Adipocyte (in vitro differentiated cells): Measurements from ENCODE around the gene URB1.
A peak's percentile ranks its signal among the peaks of the same experiment; 100 is the strongest.
"Not testable (repeated sequence)": the region's sequence is repeated elsewhere in the genome, so short reads cannot be mapped to it uniquely, and the experiment has no call there.

ENCODE experiments used
- DNase-seq: peaks from one replicate; pipeline ENCODE4 v3.0.0-alpha.2; 2015; ENCODE audit warnings: low read depth
- H3K27me3 ChIP-seq: replicated peaks from 2 replicates; pipeline ENCODE4 v1.7.0; 2013; ENCODE audit warnings: mild to moderate bottlenecking, low read length, moderate library complexity; ENCODE audit not compliant: control insufficient read depth, insufficient read depth
- H3K36me3 ChIP-seq: 2 replicates; pipeline ENCODE4 v1.7.0; 2013; ENCODE audit warnings: low read length, mild to moderate bottlenecking, moderate library complexity; ENCODE audit not compliant: control insufficient read depth, insufficient read depth, severe bottlenecking
- H3K4me1 ChIP-seq: 2 replicates; pipeline ENCODE4 v1.7.0; 2013; ENCODE audit warnings: mild to moderate bottlenecking, low read length, moderate library complexity; ENCODE audit not compliant: control insufficient read depth, insufficient read depth
- H3K4me3 ChIP-seq: 2 replicates; pipeline ENCODE4 v1.7.0; 2013; ENCODE audit warnings: mild to moderate bottlenecking, low read length, moderate library complexity
- H3K9ac ChIP-seq: 2 replicates; pipeline ENCODE4 v1.7.0; 2013; ENCODE audit warnings: mild to moderate bottlenecking, low read length, moderate library complexity
- H3K9me3 ChIP-seq: 2 replicates; pipeline ENCODE4 v1.7.0; 2013; ENCODE audit warnings: mild to moderate bottlenecking, low read length, moderate library complexity; ENCODE audit not compliant: control insufficient read depth

Gene URB1

GRCh38 chr21:32314806-32315205 lies 78.0 kb downstream of the URB1 start:
- Histone ChIP-seq H3K27me3 (no peaks in the 10 kb centered on the region), H3K36me3 (peaks cover 92% of the 10 kb centered on the region), H3K4me3 (no peak overlapping the region), H3K4me1 (peaks cover 12% of the 10 kb centered on the region), H3K9ac (no peak overlapping the region), H3K9me3 (no peaks in the 10 kb centered on the region)
- no peak for DNase-seq

- Histone ChIP-seq H3K36me3 (peaks cover 88% of the 10 kb centered on the region), H3K9ac (no peak overlapping the region), H3K4me3 (no peak overlapping the region), H3K4me1 (peaks cover 9% of the 10 kb centered on the region), H3K27me3 (no peaks in the 10 kb centered on the region), H3K9me3 (no peaks in the 10 kb centered on the region)
- no peak for DNase-seq
These were observed 79.8 kb downstream of the URB1 start for GRCh38 chr21:32312976-32313375.

DNA sequence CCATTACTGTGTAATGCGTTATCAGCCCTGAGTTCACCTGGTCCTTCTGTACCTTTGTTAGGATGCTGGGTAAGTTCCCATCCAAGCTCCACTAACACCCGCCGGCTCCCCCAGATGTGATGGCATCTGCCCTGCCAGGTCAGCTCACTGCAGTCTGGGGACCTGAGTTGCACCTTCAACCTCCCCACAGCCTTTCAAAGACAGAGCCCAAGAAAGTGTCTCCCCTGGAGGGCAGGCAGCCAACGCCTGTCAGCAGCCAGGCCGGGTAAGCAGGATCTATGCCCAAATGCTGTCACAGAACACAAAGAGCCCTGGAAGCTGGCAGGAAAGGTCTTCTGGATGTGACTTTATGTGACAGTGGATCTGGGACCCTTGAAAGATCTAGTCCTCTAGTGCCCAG lies 80.5 kb downstream of the URB1 start:
- Histone ChIP-seq H3K9ac (no peak overlapping the region), H3K4me3 (no peak overlapping the region), H3K36me3 (peaks cover 84% of the 10 kb centered on the region), H3K4me1 (peaks cover 9% of the 10 kb centered on the region), H3K9me3 (no peaks in the 10 kb centered on the region), H3K27me3 (no peaks in the 10 kb centered on the region)
- DNase-seq, result no peak

DNA sequence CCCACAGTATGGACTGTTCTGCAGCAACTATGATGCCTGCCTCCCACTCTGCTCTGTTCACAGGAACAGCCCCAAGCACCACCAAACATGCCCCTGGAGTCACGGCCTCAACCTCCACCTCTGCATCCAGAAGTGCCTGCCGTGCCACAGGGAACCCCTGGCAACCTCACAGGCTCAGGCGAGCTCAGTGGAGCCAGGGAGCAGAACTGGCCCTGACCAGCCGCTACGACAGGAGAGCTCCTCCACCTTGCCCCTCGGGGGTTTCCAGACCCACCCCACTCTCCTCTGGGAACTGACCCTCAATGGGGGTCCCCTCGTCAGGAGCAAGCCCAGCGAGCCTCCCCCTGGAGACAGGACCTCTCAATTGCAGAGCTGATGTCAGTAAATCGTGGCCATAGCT lies 81.2 kb downstream of the URB1 start:
- peaks cover 9% of the 10 kb centered on the region for H3K4me1 ChIP-seq
- H3K4me3 ChIP-seq, result no peak overlapping the region
- no peak for DNase-seq
- no peaks in the 10 kb centered on the region for H3K27me3 ChIP-seq
- no peaks in the 10 kb centered on the region for H3K9me3 ChIP-seq
- H3K9ac ChIP-seq, result no peak overlapping the region
- H3K36me3 ChIP-seq, result peaks cover 83% of the 10 kb centered on the region

- peaks cover 83% of the 10 kb centered on the region for H3K36me3 ChIP-seq
- not testable (repeated sequence) for H3K27me3 ChIP-seq, H3K4me3 ChIP-seq, H3K9me3 ChIP-seq, DNase-seq, H3K4me1 ChIP-seq, H3K9ac ChIP-seq
These were observed 81.8 kb downstream of the URB1 start for GRCh38 chr21:32310976-32311375.

DNA sequence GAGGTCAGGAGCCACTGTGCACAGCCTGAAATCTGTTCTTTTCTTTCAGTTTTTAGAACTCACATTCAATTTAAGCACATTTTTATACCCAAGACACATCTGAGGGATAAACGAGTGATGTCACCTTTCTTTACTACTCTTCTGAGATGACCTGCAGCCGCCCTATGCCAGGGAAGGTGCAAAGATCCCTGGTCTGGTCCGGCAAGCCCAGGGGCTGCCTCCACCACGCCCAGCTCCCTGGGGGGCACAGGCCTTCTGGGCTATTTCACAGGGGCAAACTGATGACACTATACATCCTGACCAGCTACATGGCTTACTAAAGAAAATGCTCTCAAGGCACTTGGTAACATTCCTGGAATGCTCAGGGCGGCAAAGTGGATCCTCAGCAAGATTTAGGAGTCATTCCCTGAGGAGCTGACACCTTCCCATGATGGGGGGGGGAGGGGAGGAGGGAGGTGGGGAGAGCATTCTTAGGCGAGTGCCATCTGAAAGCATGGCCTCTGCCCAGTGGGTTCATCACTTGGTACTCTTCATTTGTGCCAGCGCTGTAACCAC lies 82.8 kb downstream of the URB1 start:
- Histone ChIP-seq H3K9ac (no peak overlapping the region), H3K27me3 (no peaks in the 10 kb centered on the region), H3K9me3 (no peaks in the 10 kb centered on the region), H3K4me3 (no peak overlapping the region), H3K4me1 (peaks cover 4% of the 10 kb centered on the region), H3K36me3 (peaks cover 78% of the 10 kb centered on the region)
- DNase-seq, result no peak

- H3K9ac ChIP-seq, result no peak overlapping the region
- H3K27me3 ChIP-seq, result no peaks in the 10 kb centered on the region
- no peak overlapping the region for H3K4me3 ChIP-seq
- no peak for DNase-seq
- H3K4me1 ChIP-seq, result peaks cover 6% of the 10 kb centered on the region
- H3K9me3 ChIP-seq, result no peaks in the 10 kb centered on the region
- peaks cover 73% of the 10 kb centered on the region for H3K36me3 ChIP-seq
These were observed 84.1 kb downstream of the URB1 start for GRCh38 chr21:32308696-32309095.

DNA sequence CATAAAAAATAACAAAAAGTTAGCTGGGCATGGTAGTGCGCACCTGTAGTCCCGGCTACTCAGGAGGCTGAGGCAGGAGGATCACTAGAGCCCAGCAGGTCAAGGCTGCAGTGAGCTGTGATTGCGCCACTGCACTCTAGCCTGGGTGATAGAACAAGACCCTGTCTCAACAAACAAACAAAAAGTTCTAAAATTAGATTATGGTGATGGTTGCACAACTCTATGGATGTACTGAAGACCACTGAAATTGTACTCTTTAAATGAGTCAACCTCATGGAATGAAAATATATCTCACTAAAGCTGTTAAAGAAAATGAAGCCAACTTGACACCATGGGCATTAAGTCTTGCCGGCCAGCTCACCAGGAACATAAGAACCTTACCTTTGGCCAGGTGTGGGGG lies 85.1 kb downstream of the URB1 start:
- no peak overlapping the region for H3K9ac ChIP-seq
- peak; percentile 6 for DNase-seq
- H3K27me3 ChIP-seq, result no peaks in the 10 kb centered on the region
- no peaks in the 10 kb centered on the region for H3K9me3 ChIP-seq
- peaks cover 67% of the 10 kb centered on the region for H3K36me3 ChIP-seq
- H3K4me3 ChIP-seq, result no peak overlapping the region
- H3K4me1 ChIP-seq, result peaks cover 11% of the 10 kb centered on the region

- Histone ChIP-seq H3K4me3 (no peak overlapping the region), H3K36me3 (peaks cover 61% of the 10 kb centered on the region), H3K9me3 (no peaks in the 10 kb centered on the region), H3K9ac (no peak overlapping the region), H3K4me1 (peaks cover 11% of the 10 kb centered on the region), H3K27me3 (no peaks in the 10 kb centered on the region)
- DNase-seq, result no peak
These were observed 86.6 kb downstream of the URB1 start for GRCh38 chr21:32306021-32306780.

DNA sequence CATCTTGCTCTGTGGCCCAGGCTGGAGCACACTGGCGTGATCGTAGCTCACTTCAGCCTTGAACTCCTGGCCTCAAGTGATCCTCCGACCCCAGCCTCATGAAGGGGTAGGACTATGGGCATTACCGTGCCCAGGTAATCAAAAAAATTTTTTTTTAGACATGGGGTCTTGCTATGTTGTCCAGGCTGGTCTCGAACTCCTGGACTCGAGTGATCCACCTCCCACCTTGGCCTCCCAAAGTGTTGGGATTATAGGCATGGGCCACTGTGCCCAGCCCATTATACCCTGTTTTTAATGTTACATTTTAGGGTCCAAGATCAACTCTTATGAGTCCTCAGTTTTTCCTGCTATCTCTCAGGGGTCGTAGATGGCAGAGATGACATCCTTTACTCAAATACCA lies 87.8 kb downstream of the URB1 start:
- Histone ChIP-seq H3K9me3 (no peaks in the 10 kb centered on the region), H3K27me3 (no peaks in the 10 kb centered on the region), H3K4me3 (no peak overlapping the region), H3K9ac (no peak overlapping the region), H3K4me1 (peaks cover 11% of the 10 kb centered on the region), H3K36me3 (peaks cover 64% of the 10 kb centered on the region)
- no peak for DNase-seq

GRCh38 chr21:32303385-32303784 lies 89.4 kb downstream of the URB1 start:
- no peak overlapping the region for H3K9ac ChIP-seq
- H3K4me3 ChIP-seq, result no peak overlapping the region

GRCh38 chr21:32302560-32302959 lies 90.3 kb downstream of the URB1 start:
- peaks cover 23% of the 10 kb centered on the region for H3K4me1 ChIP-seq
- no peak for DNase-seq
- no peak overlapping the region for H3K4me3 ChIP-seq
- H3K36me3 ChIP-seq, result peaks cover 46% of the 10 kb centered on the region
- H3K9ac ChIP-seq, result no peak overlapping the region
- no peaks in the 10 kb centered on the region for H3K27me3 ChIP-seq
- H3K9me3 ChIP-seq, result no peaks in the 10 kb centered on the region

More at GRCh38 chr21:32303385-32303784, 89.4 kb downstream of the URB1 start:
- Histone ChIP-seq H3K9me3 (no peaks in the 10 kb centered on the region), H3K4me1 (peaks cover 18% of the 10 kb centered on the region), H3K27me3 (no peaks in the 10 kb centered on the region), H3K36me3 (peaks cover 53% of the 10 kb centered on the region)
- no peak for DNase-seq
